HG02884 (cell line): ENCODE data around the gene IPCEF1.
"Not testable (repeated sequence)": the region's sequence is repeated elsewhere in the genome, so short reads cannot be mapped to it uniquely, and the experiment has no call there.

Source experiments
- ATAC-seq: cut with Tn5 transposase; IDR thresholded peaks from one replicate; pipeline ENCODE4 v1.9.1; 2021; ENCODE audit warnings: mild to moderate bottlenecking, moderate library complexity; ENCODE audit not compliant: unreplicated experiment

IPCEF1 gene

GRCh38 chr6:154227862-154228520 is 128.6 kb downstream of the IPCEF1 start:
- no peak for ATAC-seq

- ATAC-seq: no peak
These were observed 130.1 kb downstream of the IPCEF1 start for GRCh38 chr6:154226461-154226860.

GRCh38 chr6:154223296-154223695 is 133.3 kb downstream of the IPCEF1 start:
- no peak for ATAC-seq

- no peak for ATAC-seq
These were observed 133.9 kb downstream of the IPCEF1 start for GRCh38 chr6:154222716-154223115.

GRCh38 chr6:154219250-154219649 is 137.4 kb downstream of the IPCEF1 start:
- no peak for ATAC-seq

- ATAC-seq: no peak
These were observed 137.8 kb downstream of the IPCEF1 start for GRCh38 chr6:154218787-154219186.

- ATAC-seq: no peak
These were observed 138.3 kb downstream of the IPCEF1 start for GRCh38 chr6:154218301-154218700.

- no peak for ATAC-seq
These were observed 142.8 kb downstream of the IPCEF1 start for GRCh38 chr6:154213782-154214181.

- ATAC-seq: no peak
These were observed 145.9 kb downstream of the IPCEF1 start for GRCh38 chr6:154210678-154211077.

GRCh38 chr6:154209555-154209954 is 147.0 kb downstream of the IPCEF1 start:
- no peak for ATAC-seq

- no peak for ATAC-seq
These were observed 149.6 kb downstream of the IPCEF1 start for GRCh38 chr6:154206996-154207395.

- ATAC-seq: no peak
These were observed 150.5 kb downstream of the IPCEF1 start for GRCh38 chr6:154206141-154206540.

GRCh38 chr6:154202958-154203357 is 153.6 kb downstream of the IPCEF1 start:
- ATAC-seq: no peak

GRCh38 chr6:154202339-154202738 is 154.3 kb downstream of the IPCEF1 start:
- ATAC-seq: no peak

- ATAC-seq: not testable (repeated sequence)
These were observed 154.9 kb downstream of the IPCEF1 start for GRCh38 chr6:154201688-154202087.

- no peak for ATAC-seq
These were observed 159.3 kb downstream of the IPCEF1 start for GRCh38 chr6:154197196-154197860.

- no peak for ATAC-seq
These were observed 160.2 kb downstream of the IPCEF1 start for GRCh38 chr6:154196333-154196885.

- ATAC-seq: no peak
These were observed 168.9 kb downstream of the IPCEF1 start for GRCh38 chr6:154187714-154188113.

- ATAC-seq: no peak
These were observed 169.4 kb downstream of the IPCEF1 start for GRCh38 chr6:154187203-154187602.

GRCh38 chr6:154179434-154179833 is 177.2 kb downstream of the IPCEF1 start:
- no peak for ATAC-seq

- not testable (repeated sequence) for ATAC-seq
These were observed 184.2 kb downstream of the IPCEF1 start for GRCh38 chr6:154172393-154172792.

GRCh38 chr6:154170106-154170505 is 186.5 kb downstream of the IPCEF1 start:
- ATAC-seq: no peak
